HG03571 (cell line): ENCODE measurements around the gene SULT1C2.

Experiments used
- ATAC-seq: cut with Tn5 transposase; IDR thresholded peaks from one replicate; pipeline ENCODE4 v1.9.1; 2021; ENCODE audit not compliant: unreplicated experiment

The SULT1C2 gene

GRCh38 chr2:108287169-108287568 lies 1.5 kb upstream of the SULT1C2 start:
- no peak for ATAC-seq

- no peak for ATAC-seq
Measured at GRCh38 chr2:108293850-108294249, 5.2 kb downstream of the SULT1C2 start.

GRCh38 chr2:108297436-108298141 lies 8.9 kb downstream of the SULT1C2 start:
- no peak for ATAC-seq

GRCh38 chr2:108301558-108301957 lies 12.9 kb downstream of the SULT1C2 start:
- no peak for ATAC-seq

GRCh38 chr2:108304975-108305374 lies 16.3 kb downstream of the SULT1C2 start:
- no peak for ATAC-seq

- no peak for ATAC-seq
Measured at GRCh38 chr2:108305901-108306300, 17.2 kb downstream of the SULT1C2 start.

GRCh38 chr2:108309903-108310302 lies 21.2 kb downstream of the SULT1C2 start:
- no peak for ATAC-seq

GRCh38 chr2:108314586-108315296 lies 26.0 kb downstream of the SULT1C2 start:
- ATAC-seq: no peak

- ATAC-seq: no peak
Measured at GRCh38 chr2:108315444-108315934, 26.8 kb downstream of the SULT1C2 start.

GRCh38 chr2:108316033-108316432 lies 27.3 kb downstream of the SULT1C2 start:
- no peak for ATAC-seq

GRCh38 chr2:108316461-108317258 lies 28.0 kb downstream of the SULT1C2 start:
- no peak for ATAC-seq

- ATAC-seq: no peak
Measured at GRCh38 chr2:108320326-108320922, 31.7 kb downstream of the SULT1C2 start.

GRCh38 chr2:108323619-108324018 lies 34.9 kb downstream of the SULT1C2 start:
- ATAC-seq: no peak

GRCh38 chr2:108324531-108325255 lies 36.0 kb downstream of the SULT1C2 start:
- no peak for ATAC-seq

- no peak for ATAC-seq
Measured at GRCh38 chr2:108325756-108326155, 37.1 kb downstream of the SULT1C2 start.

- ATAC-seq: no peak
Measured at GRCh38 chr2:108329771-108330170, 41.1 kb downstream of the SULT1C2 start.

- no peak for ATAC-seq
Measured at GRCh38 chr2:108330979-108331378, 42.3 kb downstream of the SULT1C2 start.

- ATAC-seq: no peak
Measured at GRCh38 chr2:108345951-108346350, 57.3 kb downstream of the SULT1C2 start.

GRCh38 chr2:108346827-108347226 lies 58.1 kb downstream of the SULT1C2 start:
- no peak for ATAC-seq

GRCh38 chr2:108347786-108348185 lies 59.1 kb downstream of the SULT1C2 start:
- ATAC-seq: no peak
